Omental fat pad (tissue), 4 donors: ENCODE results near the gene DOK3. TPM values are rescaled to one million over a fixed set of nuclear protein-coding genes. Genes with fewer than 3 reads are reported as not detected.
A peak's percentile ranks its signal among the peaks of the same experiment; 100 is the strongest.

Experiments
- ATAC-seq: fragments of 150-250 bp; one replicate; pipeline ENCODE4 v1.9.1; 2016; ENCODE audit warnings: mild to moderate bottlenecking, moderate library complexity; ENCODE audit not compliant: low FRiP score
- DNase-seq: peaks from one replicate; pipeline ENCODE4 v3.0.0-alpha.2; 2019; ENCODE audit warnings: low spot score
- total RNA-seq, 4 donors: library from RNA; depleted of rRNA; stranded (reverse); fragments of >200 nt; gene quantifications; one replicate each; pipeline ENCODE4 v1.1.0, GENCODE V29; 2016
- TF ChIP-seq, protein P1 (sequence below), 3 donors: fragments of 450-650 bp; IDR thresholded peaks; one replicate each; pipeline ENCODE4 v1.5.1; 2016 to 2017; ENCODE audit warnings: antibody characterized with exemption in 3 of 3, mild to moderate bottlenecking in 3 of 3, moderate library complexity in 2 of 3

DOK3 gene
- total RNA-seq, 4 donors from 2014 or later, result 7.4 to 41.0 (median 16.3) TPM

DNA sequence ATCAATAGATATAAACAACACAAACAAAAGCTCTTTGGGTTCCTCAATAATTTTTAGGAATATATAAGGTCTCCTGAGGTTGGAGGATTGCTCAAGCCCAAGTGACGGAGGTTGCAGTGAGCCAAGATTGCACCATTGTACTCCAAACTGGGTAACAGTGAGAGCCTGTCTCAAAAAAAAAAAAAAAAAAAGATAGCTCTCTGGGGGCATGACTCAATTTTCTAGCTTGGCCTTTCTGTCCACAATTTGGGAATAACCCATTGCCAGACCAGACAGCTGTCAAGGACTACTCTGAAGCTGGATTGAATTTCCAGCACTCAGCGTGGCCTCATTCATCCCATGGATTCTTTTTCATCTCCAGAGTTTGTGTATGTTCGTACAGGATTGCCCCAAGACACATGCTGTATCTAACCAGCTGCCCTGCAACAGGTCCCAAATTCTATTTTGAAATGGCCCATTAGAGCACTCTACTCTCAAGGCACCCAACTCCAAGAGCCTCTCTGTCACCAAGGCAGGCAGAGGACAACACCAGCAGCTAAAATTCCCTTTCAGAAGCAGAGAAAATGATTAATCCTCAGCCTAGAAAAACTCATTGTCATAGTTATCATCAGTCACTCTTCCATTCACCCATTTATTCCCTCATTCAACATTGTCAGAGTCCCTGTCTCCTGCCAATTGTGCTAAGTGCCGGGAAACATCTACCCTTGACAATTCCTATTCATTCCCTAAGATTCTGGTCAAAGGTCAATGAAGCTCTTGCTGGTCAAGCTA, 36.0 kb upstream of the DOK3 start:
- ATAC-seq (peak; percentile 66), DNase-seq (no peak)
- TF ChIP-seq, protein P1, sequence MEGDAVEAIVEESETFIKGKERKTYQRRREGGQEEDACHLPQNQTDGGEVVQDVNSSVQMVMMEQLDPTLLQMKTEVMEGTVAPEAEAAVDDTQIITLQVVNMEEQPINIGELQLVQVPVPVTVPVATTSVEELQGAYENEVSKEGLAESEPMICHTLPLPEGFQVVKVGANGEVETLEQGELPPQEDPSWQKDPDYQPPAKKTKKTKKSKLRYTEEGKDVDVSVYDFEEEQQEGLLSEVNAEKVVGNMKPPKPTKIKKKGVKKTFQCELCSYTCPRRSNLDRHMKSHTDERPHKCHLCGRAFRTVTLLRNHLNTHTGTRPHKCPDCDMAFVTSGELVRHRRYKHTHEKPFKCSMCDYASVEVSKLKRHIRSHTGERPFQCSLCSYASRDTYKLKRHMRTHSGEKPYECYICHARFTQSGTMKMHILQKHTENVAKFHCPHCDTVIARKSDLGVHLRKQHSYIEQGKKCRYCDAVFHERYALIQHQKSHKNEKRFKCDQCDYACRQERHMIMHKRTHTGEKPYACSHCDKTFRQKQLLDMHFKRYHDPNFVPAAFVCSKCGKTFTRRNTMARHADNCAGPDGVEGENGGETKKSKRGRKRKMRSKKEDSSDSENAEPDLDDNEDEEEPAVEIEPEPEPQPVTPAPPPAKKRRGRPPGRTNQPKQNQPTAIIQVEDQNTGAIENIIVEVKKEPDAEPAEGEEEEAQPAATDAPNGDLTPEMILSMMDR (IDR thresholded peaks at IDR 0.05), result no peak

DNA sequence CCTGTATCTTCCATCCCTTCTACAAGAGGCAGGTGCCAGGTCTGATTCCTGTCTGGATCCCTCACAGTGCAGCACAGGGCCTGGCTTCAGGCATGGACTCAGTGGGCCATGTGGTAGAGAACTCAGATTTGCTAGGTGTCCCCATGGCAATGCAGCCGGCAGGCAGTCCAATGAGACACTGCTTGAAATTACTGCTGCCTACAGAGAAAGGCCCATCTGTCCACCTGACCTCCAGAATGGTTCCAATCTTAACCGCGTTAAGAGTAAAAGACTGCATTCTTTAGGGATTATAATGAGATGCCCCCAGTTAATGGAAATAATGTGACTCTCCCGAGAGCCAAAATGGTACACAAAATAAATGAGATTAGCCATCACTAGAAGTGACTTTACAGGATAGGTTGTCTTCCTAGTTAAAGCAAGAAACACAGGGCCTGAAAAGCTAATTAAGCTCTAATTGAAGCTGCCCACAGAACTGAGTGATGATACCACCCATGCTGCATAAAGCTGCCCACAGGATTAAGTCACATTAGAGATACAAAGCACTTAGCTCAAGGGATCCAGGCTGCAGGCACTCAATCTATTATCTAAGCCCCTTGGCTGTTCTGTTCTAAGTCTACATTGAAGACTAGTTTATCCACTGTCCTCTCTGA, 33.3 kb upstream of the DOK3 start:
- DNase-seq (no peak), ATAC-seq (no peak)
- TF ChIP-seq, protein P1 (IDR thresholded peaks at IDR 0.05), result no peak

DNA sequence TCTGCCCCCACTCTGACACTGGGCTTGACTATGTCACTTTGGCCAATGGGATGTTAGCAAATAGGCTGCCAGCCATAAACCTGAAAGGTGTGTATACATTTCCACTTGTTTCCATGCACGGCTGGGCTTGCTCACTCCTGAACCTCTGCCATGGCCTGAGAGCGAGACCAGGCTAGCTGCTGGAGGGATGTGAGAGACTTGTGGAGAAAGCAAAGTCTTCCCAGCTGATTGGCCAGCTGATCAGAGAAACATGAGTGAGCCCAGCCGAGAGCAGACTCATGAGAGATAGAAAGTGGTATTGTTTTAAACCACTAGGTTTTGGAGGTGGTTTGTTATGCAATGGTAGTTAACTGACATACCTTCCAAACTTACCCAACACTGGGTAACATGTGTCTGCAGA, 30.8 kb upstream of the DOK3 start:
- TF ChIP-seq, protein P1 (IDR thresholded peaks at IDR 0.05), result no peak
- no peak for DNase-seq
- ATAC-seq, result no peak

DNA sequence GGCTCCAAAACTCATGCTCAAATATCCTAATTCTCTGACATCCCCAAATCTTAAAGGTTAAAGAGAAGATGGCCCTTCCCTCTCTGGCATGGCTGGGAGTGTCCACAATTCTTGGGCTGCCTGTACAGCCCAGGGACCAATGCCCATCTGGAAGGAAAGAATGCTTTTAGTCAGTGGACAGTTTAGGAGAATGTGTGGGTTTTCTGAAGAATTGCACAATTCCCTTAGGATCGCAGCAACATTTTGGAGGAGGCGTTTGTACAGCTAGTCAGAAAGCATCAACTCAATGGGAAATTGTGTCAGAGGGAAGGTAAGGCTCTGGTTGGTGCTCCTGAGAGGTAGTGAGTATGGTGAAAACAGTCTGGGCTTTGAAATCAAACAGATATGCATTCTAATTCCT, 29.8 kb upstream of the DOK3 start:
- ATAC-seq, result peak; percentile 58
- TF ChIP-seq, protein P1 (IDR thresholded peaks at IDR 0.05), result no peak
- no peak for DNase-seq

DNA sequence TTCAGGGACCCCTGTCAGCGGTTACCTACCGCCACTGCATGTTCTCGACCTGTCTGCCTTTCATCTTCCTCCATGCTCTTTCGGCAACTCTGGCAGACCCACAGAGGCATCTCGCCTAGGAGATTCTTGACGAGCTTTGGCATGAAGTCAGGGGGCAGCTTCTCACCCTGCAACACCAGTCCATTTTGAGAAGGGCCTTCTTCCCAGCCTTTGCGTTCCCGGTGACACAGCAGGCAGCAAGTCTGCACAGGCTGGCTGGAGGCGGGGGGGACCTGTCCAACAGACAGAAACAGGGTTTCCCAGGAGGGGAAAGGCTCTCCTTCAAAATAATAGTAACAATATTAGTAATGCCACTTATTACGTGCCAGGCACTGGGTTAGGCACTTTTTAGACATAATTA, 29.2 kb upstream of the DOK3 start:
- no peak for DNase-seq
- ATAC-seq, result no peak
- TF ChIP-seq, protein P1 (IDR thresholded peaks at IDR 0.05), result no peak

DNA sequence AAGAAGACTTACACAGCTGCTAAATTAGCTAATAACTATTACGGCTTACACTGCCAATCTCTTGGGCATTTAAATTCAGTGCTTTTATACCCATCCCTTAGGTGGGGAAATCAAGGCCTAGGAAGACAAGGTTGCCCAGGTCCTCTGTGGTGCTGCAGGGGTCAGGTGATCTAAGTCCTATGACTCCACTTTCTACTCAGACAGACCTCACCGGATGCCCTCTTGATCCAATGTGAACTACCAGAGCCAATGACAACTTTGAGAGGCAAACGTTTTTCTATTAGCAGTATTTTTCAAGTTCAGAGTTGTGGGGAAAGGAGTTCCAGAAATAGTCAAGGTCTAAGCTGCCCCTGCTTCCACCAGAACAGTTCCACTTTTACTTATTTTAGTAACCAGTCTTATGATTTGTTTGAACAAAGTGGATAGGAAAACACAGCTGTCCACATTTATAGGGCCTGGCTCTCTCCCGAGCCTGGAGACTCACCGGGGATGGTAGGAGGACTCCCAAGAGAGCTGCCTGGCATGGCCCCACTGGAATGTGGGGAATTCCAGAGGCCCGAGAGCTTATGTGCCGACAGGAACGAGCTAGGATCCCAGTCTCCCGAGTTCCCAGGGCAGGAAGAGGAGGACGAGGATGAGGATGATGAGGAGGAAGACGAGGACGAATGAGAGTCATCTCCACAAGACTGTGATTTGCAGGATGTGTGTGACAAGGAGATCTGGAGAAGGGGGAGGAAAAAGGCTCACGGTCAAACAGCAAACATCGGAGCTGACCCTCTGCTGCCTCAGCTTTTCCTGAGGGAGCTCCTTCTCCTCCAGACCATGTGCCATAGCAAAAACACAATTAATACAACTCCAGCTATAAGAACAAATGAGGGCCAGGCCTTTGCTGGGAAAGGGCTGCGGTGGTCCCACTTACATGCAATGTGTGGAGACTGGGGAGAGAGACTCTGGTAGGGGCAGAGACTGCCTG, 28.0 kb upstream of the DOK3 start:
- DNase-seq (no peak), ATAC-seq (peak; percentile 80)
- TF ChIP-seq, protein P1 (IDR thresholded peaks at IDR 0.05), result no peak
